ENCODE measurements around the gene GGCX.

GGCX gene

GRCh38 chr2:85597241-85597640 is 35.9 kb upstream of the GGCX start:
- H2AFZ ChIP-seq (ENCODE audit: low read length), result no peak overlapping the region
- H3K4me3 ChIP-seq (ENCODE audit: low read length), result no peak overlapping the region
- no peaks in the 10 kb centered on the region for H3K36me3 ChIP-seq (replicated peaks; ENCODE audit: insufficient read depth, low read length)
- no peaks in the 10 kb centered on the region for H4K20me1 ChIP-seq (ENCODE audit: insufficient read depth, low read length)
- H3K9me3 ChIP-seq (replicated peaks; ENCODE audit: insufficient read depth, low read length), result no peaks in the 10 kb centered on the region
- 0 out of 2 replicates have a peak, but pooled peaks cover 10% of the 10 kb centered on the region for H3F3A ChIP-seq (ENCODE audit: insufficient read depth, low read length)
- H3K4me1 ChIP-seq (ENCODE audit: low read length), result peaks cover 10% of the 10 kb centered on the region
- no peaks in the 10 kb centered on the region for H3K27me3 ChIP-seq (replicated peaks; ENCODE audit: insufficient read depth, low read length)
- no peaks in the 10 kb centered on the region for H3K9me2 ChIP-seq (replicated peaks; ENCODE audit: insufficient read depth, low read length)
- TF ChIP-seq EZH2phosphoT487 (IDR thresholded peaks at IDR 0.05; ENCODE audit: low read length), result no peak
- TF ChIP-seq EZH2 (optimal IDR thresholded peaks at IDR 0.05; ENCODE audit: low read depth, low read length), result no peak
- no peak overlapping the region for H3K27ac ChIP-seq (ENCODE audit: low read length)
- peaks cover 21% of the 10 kb centered on the region for H3K79me2 ChIP-seq (ENCODE audit: low read length)
- H3K4me2 ChIP-seq (ENCODE audit: low read depth, low read length), result no peak overlapping the region
- no peak for DNase-seq
- H3K9ac ChIP-seq (ENCODE audit: low read length), result no peak overlapping the region

- Histone ChIP-seq H3K4me1 (ENCODE audit: low read length) (peaks cover 5% of the 10 kb centered on the region; the same call in 1 of the 2 replicates), H3K27ac (ENCODE audit: low read length) (no peak overlapping the region), H2AFZ (ENCODE audit: low read length) (no peak overlapping the region), H3K4me2 (ENCODE audit: low read depth, low read length) (peak overlapping the region; percentile 70), H3F3A (ENCODE audit: insufficient read depth, low read length) (0 out of 2 replicates have a peak, but pooled peaks cover 10% of the 10 kb centered on the region), H3K27me3 (replicated peaks; ENCODE audit: insufficient read depth, low read length) (no peaks in the 10 kb centered on the region), H3K9ac (ENCODE audit: low read length) (peak overlapping the region; percentile 77; the same call in 1 of the 2 replicates), H3K36me3 (replicated peaks; ENCODE audit: insufficient read depth, low read length) (no peaks in the 10 kb centered on the region), H3K9me3 (replicated peaks; ENCODE audit: insufficient read depth, low read length) (no peaks in the 10 kb centered on the region), H4K20me1 (ENCODE audit: insufficient read depth, low read length) (no peaks in the 10 kb centered on the region), H3K79me2 (ENCODE audit: low read length) (peaks cover 21% of the 10 kb centered on the region), H3K4me3 (ENCODE audit: low read length) (peak overlapping the region; percentile 88), H3K9me2 (replicated peaks; ENCODE audit: insufficient read depth, low read length) (no peaks in the 10 kb centered on the region)
- DNase-seq, result no peak
- no peak for TF ChIP-seq EZH2 (optimal IDR thresholded peaks at IDR 0.05; ENCODE audit: low read depth, low read length)
- TF ChIP-seq CTCF (IDR thresholded peaks at IDR 0.05; ENCODE audit: low read length), result no peak
- TF ChIP-seq EZH2phosphoT487 (IDR thresholded peaks at IDR 0.05; ENCODE audit: low read length), result no peak
These were observed 35.3 kb upstream of the GGCX start for GRCh38 chr2:85596486-85597143.

GRCh38 chr2:85596026-85596333 is 34.7 kb upstream of the GGCX start:
- peak overlapping the region; percentile 77 for H3K9ac ChIP-seq (ENCODE audit: low read length)
- H3K36me3 ChIP-seq (replicated peaks; ENCODE audit: insufficient read depth, low read length), result no peaks in the 10 kb centered on the region
- no peak for TF ChIP-seq EZH2phosphoT487 (IDR thresholded peaks at IDR 0.05; ENCODE audit: low read length)
- TF ChIP-seq EZH2 (optimal IDR thresholded peaks at IDR 0.05; ENCODE audit: low read depth, low read length), result no peak
- TF ChIP-seq CTCF (IDR thresholded peaks at IDR 0.05; ENCODE audit: low read length), result no peak
- H3K27ac ChIP-seq (ENCODE audit: low read length), result no peak overlapping the region
- H3K9me3 ChIP-seq (replicated peaks; ENCODE audit: insufficient read depth, low read length), result no peaks in the 10 kb centered on the region
- H3K4me3 ChIP-seq (ENCODE audit: low read length), result peak overlapping the region; percentile 88
- H3K9me2 ChIP-seq (replicated peaks; ENCODE audit: insufficient read depth, low read length), result no peaks in the 10 kb centered on the region
- 0 out of 2 replicates have a peak, but pooled peaks cover 8% of the 10 kb centered on the region for H3F3A ChIP-seq (ENCODE audit: insufficient read depth, low read length)
- H3K4me2 ChIP-seq (ENCODE audit: low read depth, low read length), result peak overlapping the region; percentile 70
- peaks cover 5% of the 10 kb centered on the region; the same call in 1 of the 2 replicates for H3K4me1 ChIP-seq (ENCODE audit: low read length)
- peaks cover 21% of the 10 kb centered on the region for H3K79me2 ChIP-seq (ENCODE audit: low read length)
- no peaks in the 10 kb centered on the region for H4K20me1 ChIP-seq (ENCODE audit: insufficient read depth, low read length)
- H3K27me3 ChIP-seq (replicated peaks; ENCODE audit: insufficient read depth, low read length), result no peaks in the 10 kb centered on the region
- H2AFZ ChIP-seq (ENCODE audit: low read length), result peak overlapping the region; percentile 74
- DNase-seq, result no peak
